Esophagus squamous epithelium (tissue), 4 donors: ENCODE measurements around the gene KLK12.

ENCODE experiments used
- POLR2A ChIP-seq, 4 donors: fragments of 450-650 bp; IDR thresholded peaks; one replicate each; pipeline ENCODE4 v1.6.1; 2017; ENCODE audit warnings: antibody characterized with exemption in 4 of 4, mild to moderate bottlenecking in 4 of 4, moderate library complexity in 3 of 4
- TF ChIP-seq, protein P1 (sequence below), 6 experiments: fragments of 450-650 bp in 4 of 6; fragments of 200-600 bp in 2 of 6; sonication (generic) in 2 of 6; IDR thresholded peaks; one replicate each; pipeline ENCODE4 v1.5.1; 2016 to 2019; ENCODE audit warnings: antibody characterized with exemption in 6 of 6, mild to moderate bottlenecking in 4 of 6, moderate library complexity in 4 of 6

DNA sequence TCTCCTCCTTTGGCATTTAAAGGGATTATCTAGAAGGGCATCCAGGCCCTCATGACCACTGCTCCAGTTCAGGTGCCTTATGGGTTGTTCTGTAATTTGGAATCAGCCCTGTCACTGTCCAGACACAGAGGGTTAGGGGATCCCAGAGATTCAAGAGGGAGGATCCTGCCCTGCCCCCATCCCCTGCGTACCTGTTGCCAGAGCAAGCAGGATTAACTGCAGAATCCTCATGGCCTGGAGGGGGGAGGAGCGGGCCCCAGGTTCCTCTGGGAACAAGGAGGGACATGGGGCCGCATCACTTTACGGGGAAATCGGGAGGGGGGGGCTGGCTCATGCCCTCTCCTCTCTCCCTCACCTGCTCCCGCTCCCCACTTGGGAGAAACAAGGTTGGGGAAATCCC lies 9.4 kb downstream of the KLK12 start:
- no peak for TF ChIP-seq POLR2A (IDR thresholded peaks at IDR 0.05)
- TF ChIP-seq, protein P1, sequence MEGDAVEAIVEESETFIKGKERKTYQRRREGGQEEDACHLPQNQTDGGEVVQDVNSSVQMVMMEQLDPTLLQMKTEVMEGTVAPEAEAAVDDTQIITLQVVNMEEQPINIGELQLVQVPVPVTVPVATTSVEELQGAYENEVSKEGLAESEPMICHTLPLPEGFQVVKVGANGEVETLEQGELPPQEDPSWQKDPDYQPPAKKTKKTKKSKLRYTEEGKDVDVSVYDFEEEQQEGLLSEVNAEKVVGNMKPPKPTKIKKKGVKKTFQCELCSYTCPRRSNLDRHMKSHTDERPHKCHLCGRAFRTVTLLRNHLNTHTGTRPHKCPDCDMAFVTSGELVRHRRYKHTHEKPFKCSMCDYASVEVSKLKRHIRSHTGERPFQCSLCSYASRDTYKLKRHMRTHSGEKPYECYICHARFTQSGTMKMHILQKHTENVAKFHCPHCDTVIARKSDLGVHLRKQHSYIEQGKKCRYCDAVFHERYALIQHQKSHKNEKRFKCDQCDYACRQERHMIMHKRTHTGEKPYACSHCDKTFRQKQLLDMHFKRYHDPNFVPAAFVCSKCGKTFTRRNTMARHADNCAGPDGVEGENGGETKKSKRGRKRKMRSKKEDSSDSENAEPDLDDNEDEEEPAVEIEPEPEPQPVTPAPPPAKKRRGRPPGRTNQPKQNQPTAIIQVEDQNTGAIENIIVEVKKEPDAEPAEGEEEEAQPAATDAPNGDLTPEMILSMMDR (IDR thresholded peaks at IDR 0.05): no peak
